PC-9 (cell line): ENCODE measurements around the gene KLHL6.

Experiments used
- EZH2 ChIP-seq: fragments of 200-600 bp; sonication (generic); IDR thresholded peaks from 2 replicates; pipeline ENCODE4 v1.8.0; 2017; ENCODE audit warnings: antibody characterized with exemption, low read depth
- TF ChIP-seq, protein P1 (sequence below): fragments of 200-600 bp; sonication (generic); conservative IDR thresholded peaks from 2 replicates; pipeline ENCODE4 v1.6.1; 2017; ENCODE audit warnings: mixed run types, antibody characterized with exemption, mild to moderate bottlenecking, moderate library complexity

DNA sequence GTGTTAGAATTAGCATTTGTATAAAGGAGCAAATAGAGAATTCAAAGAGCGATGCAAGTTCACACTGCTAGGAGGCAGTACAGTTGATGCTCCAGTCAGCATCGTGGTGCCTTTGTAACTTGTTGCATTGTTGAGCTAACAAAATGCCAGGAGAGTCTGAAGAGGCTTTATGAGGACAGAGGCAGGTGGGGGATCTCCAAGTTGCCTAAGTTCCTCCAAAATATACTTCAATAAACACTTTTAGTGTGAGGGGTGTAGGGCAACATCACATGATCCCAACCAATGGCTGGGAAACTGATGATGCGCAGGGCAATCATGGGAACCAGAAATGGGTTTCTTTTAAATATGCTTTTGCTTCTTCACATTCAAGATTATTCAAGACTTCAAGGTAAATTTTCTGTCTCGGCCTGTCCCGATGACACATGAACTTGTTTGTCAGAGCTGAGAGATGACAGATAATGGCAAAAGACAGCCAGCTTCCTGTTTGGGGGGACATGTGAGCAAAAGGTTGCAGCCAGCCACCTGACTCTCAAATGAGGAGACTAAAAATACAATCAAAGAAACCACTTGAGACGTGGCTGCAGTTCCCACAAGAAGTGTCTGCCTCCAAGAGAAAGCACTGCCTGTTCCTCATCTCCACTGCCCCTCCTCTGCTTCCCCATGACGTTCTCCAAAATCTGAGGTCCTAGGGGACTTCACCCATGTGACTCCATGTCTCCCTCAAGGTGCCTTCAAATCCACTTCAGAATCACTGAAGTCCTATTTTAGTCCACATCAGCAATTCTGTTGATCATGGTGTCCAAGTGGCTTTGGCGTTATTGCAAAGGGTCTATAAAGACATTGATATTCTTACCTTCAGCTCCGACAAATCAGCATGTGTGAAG, 39.3 kb downstream of the KLHL6 start:
- TF ChIP-seq, protein P1, sequence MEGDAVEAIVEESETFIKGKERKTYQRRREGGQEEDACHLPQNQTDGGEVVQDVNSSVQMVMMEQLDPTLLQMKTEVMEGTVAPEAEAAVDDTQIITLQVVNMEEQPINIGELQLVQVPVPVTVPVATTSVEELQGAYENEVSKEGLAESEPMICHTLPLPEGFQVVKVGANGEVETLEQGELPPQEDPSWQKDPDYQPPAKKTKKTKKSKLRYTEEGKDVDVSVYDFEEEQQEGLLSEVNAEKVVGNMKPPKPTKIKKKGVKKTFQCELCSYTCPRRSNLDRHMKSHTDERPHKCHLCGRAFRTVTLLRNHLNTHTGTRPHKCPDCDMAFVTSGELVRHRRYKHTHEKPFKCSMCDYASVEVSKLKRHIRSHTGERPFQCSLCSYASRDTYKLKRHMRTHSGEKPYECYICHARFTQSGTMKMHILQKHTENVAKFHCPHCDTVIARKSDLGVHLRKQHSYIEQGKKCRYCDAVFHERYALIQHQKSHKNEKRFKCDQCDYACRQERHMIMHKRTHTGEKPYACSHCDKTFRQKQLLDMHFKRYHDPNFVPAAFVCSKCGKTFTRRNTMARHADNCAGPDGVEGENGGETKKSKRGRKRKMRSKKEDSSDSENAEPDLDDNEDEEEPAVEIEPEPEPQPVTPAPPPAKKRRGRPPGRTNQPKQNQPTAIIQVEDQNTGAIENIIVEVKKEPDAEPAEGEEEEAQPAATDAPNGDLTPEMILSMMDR: no peak
- TF ChIP-seq EZH2: no peak
